Measurements from ENCODE around the gene SVIL.
"Not testable (repeated sequence)": the region's sequence is repeated elsewhere in the genome, so short reads cannot be mapped to it uniquely, and the experiment has no call there.

The SVIL gene

GRCh38 chr10:29649561-29650551, 15.1 kb upstream of the SVIL start:
- DNase-seq (ENCODE audit: low read depth in 4 of 4, low spot score in 1 of 4) = no peak

GRCh38 chr10:29648983-29649268, 14.2 kb upstream of the SVIL start:
- DNase-seq (ENCODE audit: low read depth in 4 of 4, low spot score in 1 of 4) = no peak

- no peak for DNase-seq (ENCODE audit: low read depth in 4 of 4, low spot score in 1 of 4)
Observed at GRCh38 chr10:29648114-29648982, 13.6 kb upstream of the SVIL start.

DNA sequence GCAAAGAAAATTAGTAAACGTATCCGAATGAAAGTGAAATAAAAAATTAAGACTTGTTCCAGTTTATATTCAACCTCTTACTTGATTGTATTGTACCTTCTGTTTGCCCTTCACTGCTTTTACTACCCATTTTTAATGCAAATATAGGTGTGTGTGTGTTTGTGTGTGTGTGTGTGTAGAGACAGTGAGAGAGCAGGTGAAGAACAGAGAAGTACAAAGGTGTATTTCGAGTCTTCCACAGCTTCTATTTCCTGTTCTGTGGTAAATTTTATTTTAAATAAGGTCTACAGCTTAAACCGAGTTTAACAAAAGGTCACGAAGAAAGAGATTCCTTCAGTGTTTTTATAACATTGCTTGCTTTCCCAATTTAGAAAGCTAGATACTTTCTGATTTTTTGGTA, 12.7 kb upstream of the SVIL start:
- DNase-seq (ENCODE audit: low read depth in 4 of 4, low spot score in 1 of 4) = no peak

- no peak for DNase-seq (ENCODE audit: low read depth in 4 of 4, low spot score in 1 of 4)
Observed at GRCh38 chr10:29646960-29647461, 12.2 kb upstream of the SVIL start.

DNA sequence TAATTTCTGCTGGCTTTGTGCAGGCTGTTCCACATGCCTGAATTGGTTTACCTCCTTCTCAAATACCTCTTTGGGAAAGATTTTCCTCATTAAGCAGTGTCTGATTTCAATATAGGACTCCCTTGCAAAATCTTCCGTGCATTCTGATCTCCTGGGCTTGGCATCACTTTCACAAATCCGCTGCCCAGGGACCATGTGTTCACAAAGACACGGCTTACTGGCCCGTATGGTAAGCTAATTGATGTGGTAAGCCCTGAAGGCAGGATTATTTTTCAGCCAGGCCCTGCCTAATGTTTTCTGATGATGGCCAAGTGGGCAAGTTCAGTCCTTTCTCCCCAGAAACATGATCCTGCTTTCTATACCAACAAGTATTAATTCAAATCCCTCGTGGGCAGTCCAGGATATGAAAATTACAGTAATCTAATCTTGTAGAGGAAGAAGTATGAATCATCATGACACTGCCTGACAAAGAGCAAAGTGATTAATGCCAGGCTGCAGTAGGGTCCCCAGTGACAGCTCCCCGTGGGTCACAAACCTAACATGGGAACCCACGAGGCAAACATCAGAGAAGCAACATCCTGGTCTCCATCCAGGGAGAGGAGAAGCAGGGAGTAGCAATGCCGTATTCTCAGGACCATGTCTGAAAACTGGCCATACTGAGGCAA, 11.6 kb upstream of the SVIL start:
- no peak for DNase-seq (ENCODE audit: low read depth in 4 of 4, low spot score in 1 of 4)

DNA sequence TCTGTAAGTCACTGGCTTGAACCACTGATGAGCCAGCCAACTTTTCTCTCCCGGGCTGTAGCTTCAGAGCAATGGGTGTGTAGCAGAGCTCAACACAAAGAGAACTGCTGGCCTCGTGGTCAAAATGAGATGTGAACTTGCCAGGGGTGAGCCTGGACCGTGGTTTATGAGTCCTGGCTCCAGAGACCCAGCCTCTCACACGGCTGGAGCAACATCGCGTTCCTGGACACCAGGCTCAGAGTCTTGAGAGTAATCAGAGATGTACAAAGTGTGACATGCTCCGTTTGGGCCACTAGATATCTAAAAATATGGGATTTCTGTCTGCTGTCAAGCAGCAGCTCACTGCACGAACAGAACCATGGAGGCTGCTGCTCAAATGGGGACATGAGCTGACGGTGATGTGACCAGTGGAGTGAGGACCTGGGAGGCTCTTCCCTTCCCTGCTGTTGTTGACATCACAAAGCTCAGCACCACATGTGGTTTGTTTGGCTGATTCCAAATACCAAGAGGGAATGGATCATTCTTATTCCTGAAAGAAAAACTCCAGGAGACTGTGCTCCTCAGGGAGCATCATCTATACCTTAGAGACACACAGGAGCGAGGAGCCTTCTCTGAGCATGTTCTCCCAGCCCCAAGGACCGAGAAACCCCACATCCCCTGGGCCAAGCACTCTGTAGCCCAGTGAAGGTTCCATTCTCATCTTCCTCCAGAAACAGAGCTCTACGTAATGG, 9.2 kb upstream of the SVIL start:
- DNase-seq (ENCODE audit: low read depth in 4 of 4, low spot score in 1 of 4) = no peak

DNA sequence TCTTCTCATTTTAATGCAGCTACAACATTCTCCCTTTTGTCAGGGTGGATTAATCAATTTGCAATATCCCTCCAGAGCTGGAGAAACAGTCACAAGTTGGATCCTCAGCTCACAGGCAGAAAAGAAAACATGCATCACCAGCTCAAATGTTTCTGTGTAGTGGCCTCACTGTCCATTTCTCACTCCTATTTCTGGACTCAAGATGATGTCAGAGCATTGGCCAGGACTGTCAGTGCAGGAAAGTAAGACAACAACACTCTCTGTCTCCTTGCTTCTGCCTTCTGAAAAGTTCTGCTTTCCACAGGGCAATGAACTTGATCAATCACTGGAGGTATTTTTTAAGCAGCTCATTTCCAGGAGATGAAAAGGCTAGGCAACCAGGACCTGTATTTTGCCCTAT, 8.2 kb upstream of the SVIL start:
- no peak for DNase-seq (ENCODE audit: low read depth in 4 of 4, low spot score in 1 of 4)

DNA sequence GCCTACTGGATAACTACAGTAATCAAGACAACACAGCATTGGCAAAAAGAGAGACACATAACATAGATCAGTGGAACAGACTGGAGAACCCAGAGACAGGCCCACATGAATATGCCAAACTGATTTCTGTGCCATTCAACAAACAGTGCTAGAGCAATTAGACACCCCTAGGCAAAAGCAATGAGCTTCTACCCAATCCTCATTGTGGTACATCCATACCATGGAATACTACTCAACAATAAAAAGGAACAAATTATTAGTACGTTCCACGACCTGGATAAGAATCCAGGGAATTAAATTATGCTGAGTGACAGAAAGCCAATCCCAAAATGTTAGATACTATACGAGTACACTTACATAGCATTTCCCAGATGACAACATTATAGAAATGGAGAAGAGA, 2.8 kb upstream of the SVIL start:
- DNase-seq (ENCODE audit: low read depth in 4 of 4, low spot score in 1 of 4) = no peak

- DNase-seq (ENCODE audit: low read depth in 4 of 4, low spot score in 1 of 4) = no peak
Observed at GRCh38 chr10:29636178-29636577, 1.4 kb upstream of the SVIL start.

DNA sequence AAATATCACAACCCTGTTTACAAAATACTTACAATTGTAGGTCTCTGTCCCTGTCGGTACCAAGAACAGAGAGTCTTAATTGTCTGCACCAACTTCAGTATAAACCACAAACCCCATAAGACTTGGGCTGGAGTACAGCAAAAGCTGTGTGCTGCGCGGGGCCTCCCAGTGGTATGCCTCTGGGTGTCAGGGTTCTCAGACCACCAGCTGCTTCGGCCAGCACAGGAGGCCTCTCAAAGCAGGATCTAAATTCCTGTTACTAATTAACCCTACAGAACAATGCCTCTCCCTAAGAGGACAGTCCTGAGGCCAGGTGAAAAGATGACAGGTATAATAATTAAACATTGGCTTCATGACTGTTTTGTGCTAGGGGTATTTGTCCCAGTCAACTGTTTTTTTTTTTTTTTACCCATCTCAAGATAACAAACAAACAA, 957 bp upstream of the SVIL start:
- no peak for DNase-seq (ENCODE audit: low read depth in 4 of 4, low spot score in 1 of 4)

- DNase-seq (ENCODE audit: low read depth in 4 of 4, low spot score in 1 of 4) = no peak
Observed at GRCh38 chr10:29634105-29634504, 666 bp downstream of the SVIL start.

GRCh38 chr10:29631049-29631339, 3.8 kb downstream of the SVIL start:
- no peak for DNase-seq (ENCODE audit: low read depth in 4 of 4, low spot score in 1 of 4)

DNA sequence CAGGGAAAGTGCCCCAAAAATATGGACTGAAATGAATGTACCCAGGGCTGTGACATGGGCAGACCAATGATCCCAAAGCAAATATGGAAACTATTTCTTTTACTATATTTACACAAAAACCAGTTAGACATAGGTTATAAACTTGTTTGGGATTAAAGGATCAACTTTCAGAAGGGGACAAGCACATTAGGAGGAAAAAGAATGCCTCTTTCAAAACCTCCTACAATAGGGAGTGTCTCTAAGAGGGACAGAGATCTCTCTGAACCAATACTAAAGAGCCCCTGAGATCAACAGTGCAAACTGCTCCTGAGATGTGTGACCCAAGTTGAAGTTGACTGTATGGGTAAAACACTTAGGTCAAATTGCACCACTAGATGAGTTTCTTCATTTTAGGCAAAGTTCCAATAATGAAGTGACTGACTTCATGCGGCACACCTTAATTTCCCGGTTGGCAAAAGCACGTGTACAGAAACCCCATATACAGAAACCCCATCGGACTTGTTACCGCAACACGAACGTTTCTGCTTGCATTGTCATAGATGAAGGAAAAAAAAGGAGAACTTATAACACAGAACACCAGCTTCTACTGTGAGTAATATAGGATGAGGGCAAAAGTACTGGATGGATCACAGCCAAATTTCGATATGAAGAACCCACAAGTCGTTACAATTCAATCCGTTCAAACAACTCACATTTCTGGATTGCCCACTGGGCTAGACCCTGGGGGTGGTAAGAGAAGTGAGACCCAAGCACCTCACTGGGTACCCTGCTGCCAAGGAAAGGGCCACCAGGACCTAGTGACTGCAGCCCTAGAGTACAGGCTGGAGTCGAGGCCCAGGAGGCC, 4.3 kb downstream of the SVIL start:
- DNase-seq (ENCODE audit: low read depth in 4 of 4, low spot score in 1 of 4) = no peak

GRCh38 chr10:29628912-29629526, 5.8 kb downstream of the SVIL start:
- no peak for DNase-seq (ENCODE audit: low read depth in 4 of 4, low spot score in 1 of 4)

DNA sequence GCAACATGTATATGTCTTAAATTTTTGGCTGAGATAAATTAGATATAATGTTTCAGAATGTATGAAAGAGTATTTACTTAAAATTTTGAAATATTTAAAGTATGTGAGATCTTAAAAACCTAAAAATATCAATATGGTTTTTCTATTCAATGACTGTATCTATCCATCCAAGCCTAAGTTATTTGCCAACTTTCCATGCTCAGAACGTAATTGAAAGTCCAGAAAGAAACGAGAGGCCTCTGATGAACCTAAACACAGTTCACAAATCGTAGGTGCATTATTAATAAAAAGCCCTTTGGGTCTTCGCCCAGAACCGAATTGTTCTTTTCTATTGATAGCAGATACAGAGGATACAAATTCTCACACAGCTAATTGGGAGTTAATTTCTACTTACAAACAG, 6.5 kb downstream of the SVIL start:
- no peak for DNase-seq (ENCODE audit: low read depth in 4 of 4, low spot score in 1 of 4)

DNA sequence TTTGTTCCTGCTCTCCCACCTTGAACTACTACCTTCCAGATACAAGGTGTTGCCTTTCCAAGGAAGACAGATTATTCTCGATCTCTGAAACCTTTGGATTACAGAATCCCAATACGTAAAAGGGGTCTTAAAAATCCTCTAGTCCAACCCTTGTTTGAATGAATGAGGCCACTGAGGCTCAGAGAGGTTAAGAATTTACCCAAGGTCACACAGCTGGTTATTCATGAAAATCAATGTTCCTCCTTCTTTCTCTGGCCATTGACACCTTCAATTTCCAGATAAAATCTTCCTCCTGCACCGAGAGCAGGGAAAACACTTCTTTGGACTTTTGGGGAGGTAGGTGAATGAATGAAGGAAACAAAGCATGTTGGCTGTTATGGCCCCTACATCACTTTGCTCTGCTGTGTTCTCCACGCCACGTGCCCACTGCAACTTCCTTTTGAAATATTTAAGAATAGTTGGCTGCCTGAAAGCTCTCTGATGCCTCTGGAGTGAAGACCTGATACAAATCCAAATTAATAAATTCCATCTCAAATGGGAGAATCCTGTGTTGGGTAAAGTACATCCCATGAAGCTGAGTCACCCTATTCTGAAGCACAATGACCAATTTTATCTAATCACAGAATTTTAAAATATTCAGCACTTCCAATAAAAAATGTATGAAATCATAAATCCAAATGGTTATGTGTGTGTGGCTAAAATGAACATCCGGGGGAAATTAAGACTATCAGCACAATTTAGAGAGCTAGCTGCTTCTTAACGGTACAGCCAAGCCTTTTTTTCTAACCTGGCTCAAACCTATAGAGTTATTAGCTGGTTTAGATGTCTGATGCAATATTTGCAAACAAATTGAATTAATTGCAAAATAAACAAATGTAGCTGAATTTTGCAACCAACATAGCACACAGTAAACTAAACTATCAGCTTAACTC, 7.3 kb downstream of the SVIL start:
- DNase-seq (ENCODE audit: low read depth in 4 of 4, low spot score in 1 of 4) = no peak

- DNase-seq (ENCODE audit: low read depth in 4 of 4, low spot score in 1 of 4) = not testable (repeated sequence)
Observed at GRCh38 chr10:29624357-29624756, 10.4 kb downstream of the SVIL start.

DNA sequence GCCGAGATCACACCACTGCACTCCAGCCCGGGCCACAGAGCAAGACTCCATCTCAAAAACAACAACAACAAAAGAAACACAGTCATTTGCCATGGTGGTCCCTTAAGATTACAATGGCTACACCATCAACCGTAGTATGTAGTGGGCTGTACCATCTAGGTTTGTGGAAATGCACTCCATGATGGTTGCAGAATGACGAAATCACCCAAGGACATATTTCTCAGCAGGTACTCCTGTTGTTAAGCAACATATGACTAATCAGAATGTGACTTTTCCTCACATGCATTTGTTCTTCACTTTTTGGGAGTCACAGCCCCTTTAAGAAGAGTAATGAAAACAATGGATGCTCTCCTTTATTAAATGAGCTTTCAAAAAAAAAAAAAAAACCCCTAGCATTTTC, 11.0 kb downstream of the SVIL start:
- no peak for DNase-seq (ENCODE audit: low read depth in 4 of 4, low spot score in 1 of 4)

Measured in stimulated activated CD4-positive, alpha-beta T cell treated with anti-CD3 and anti-CD28 coated beads, Interleukin-1b, Interleukin-23, amount 100 ng/mL, for 24 hours (primary cell).